ENCODE data around the gene OTOP2. TPM values are rescaled to one million over a fixed set of nuclear protein-coding genes. Genes with fewer than 3 reads are reported as not detected.

The OTOP2 gene
- total RNA-seq, 1 donor from 2014 or later = not detected

- DNase-seq (ENCODE audit: low read depth, low spot score) = no peak
Measured at GRCh38 chr17:74923538-74924249, 379 bp upstream of the OTOP2 start.

- no peak for DNase-seq (ENCODE audit: low read depth, low spot score)
Measured at GRCh38 chr17:74925242-74925641, 1.2 kb downstream of the OTOP2 start.

GRCh38 chr17:74928786-74929185, 4.7 kb downstream of the OTOP2 start:
- DNase-seq (ENCODE audit: low read depth, low spot score) = no peak

- no peak for DNase-seq (ENCODE audit: low read depth, low spot score)
Measured at GRCh38 chr17:74930535-74931036, 6.5 kb downstream of the OTOP2 start.

GRCh38 chr17:74935048-74935447, 11.0 kb downstream of the OTOP2 start:
- DNase-seq (ENCODE audit: low read depth, low spot score) = no peak

- DNase-seq (ENCODE audit: low read depth, low spot score) = no peak
Measured at GRCh38 chr17:74935585-74936469, 11.8 kb downstream of the OTOP2 start, which contains the start of gene OTOP3. OTOP3 (plus strand) TSS chr17:74935898; CDS start chr17:74935922, 24 bp downstream.

- DNase-seq (ENCODE audit: low read depth, low spot score) = no peak
Measured at GRCh38 chr17:74936470-74936799, 12.4 kb downstream of the OTOP2 start.

- DNase-seq (ENCODE audit: low read depth, low spot score) = no peak
Measured at GRCh38 chr17:74937064-74938051, 13.3 kb downstream of the OTOP2 start.

- no peak for DNase-seq (ENCODE audit: low read depth, low spot score)
Measured at GRCh38 chr17:74938194-74938950, 14.3 kb downstream of the OTOP2 start.

- no peak for DNase-seq (ENCODE audit: low read depth, low spot score)
Measured at GRCh38 chr17:74939534-74939933, 15.5 kb downstream of the OTOP2 start.

GRCh38 chr17:74941128-74941725, 17.2 kb downstream of the OTOP2 start:
- DNase-seq (ENCODE audit: low read depth, low spot score) = no peak

- no peak for DNase-seq (ENCODE audit: low read depth, low spot score)
Measured at GRCh38 chr17:74943808-74944522, 19.9 kb downstream of the OTOP2 start.

- no peak for DNase-seq (ENCODE audit: low read depth, low spot score)
Measured at GRCh38 chr17:74945543-74945942, 21.5 kb downstream of the OTOP2 start.

GRCh38 chr17:74946641-74947040, 22.6 kb downstream of the OTOP2 start:
- DNase-seq (ENCODE audit: low read depth, low spot score) = no peak

GRCh38 chr17:74947041-74947754, 23.1 kb downstream of the OTOP2 start:
- no peak for DNase-seq (ENCODE audit: low read depth, low spot score)

- no peak for DNase-seq (ENCODE audit: low read depth, low spot score)
Measured at GRCh38 chr17:74949455-74950115, 25.5 kb downstream of the OTOP2 start.

- no peak for DNase-seq (ENCODE audit: low read depth, low spot score)
Measured at GRCh38 chr17:74950207-74950606, 26.1 kb downstream of the OTOP2 start.

GRCh38 chr17:74951065-74951464, 27.0 kb downstream of the OTOP2 start:
- DNase-seq (ENCODE audit: low read depth, low spot score) = no peak
